Stimulated activated effector memory CD8-positive, alpha-beta T cell treated with anti-CD3 and anti-CD28 coated beads, Interleukin-12 subunit alpha, Interleukin-12 subunit beta, amount 100 ng/mL, for 72 hours (primary cell): ENCODE data around the gene PLD1.

ENCODE experiments used
- ATAC-seq: fragments of 150-1000 bp; cut with Tn5 transposase; 2 replicates; pipeline ENCODE4 v1.10.0; 2021
- DNase-seq, 2 donors: peaks; one replicate each; pipeline ENCODE4 v3.0.0; 2021 to 2022; ENCODE audit warnings: low spot score in 2 of 2
- H3K27ac Mint-ChIP-seq: one replicate; pipeline ENCODE4 v1.8.0; 2022; ENCODE audit warnings: mild to moderate bottlenecking, mixed read lengths
- H3K36me3 Mint-ChIP-seq: one replicate; pipeline ENCODE4 v1.8.0; 2022; ENCODE audit warnings: mild to moderate bottlenecking, mixed read lengths
- H3K4me1 Mint-ChIP-seq: one replicate; pipeline ENCODE4 v1.8.0; 2022; ENCODE audit warnings: mixed read lengths
- H3K4me3 Mint-ChIP-seq: one replicate; pipeline ENCODE4 v1.8.0; 2022; ENCODE audit warnings: mild to moderate bottlenecking, mixed read lengths
- H3K9me3 Mint-ChIP-seq: one replicate; pipeline ENCODE4 v1.8.0; 2022; ENCODE audit warnings: mixed read lengths

PLD1 gene

DNA sequence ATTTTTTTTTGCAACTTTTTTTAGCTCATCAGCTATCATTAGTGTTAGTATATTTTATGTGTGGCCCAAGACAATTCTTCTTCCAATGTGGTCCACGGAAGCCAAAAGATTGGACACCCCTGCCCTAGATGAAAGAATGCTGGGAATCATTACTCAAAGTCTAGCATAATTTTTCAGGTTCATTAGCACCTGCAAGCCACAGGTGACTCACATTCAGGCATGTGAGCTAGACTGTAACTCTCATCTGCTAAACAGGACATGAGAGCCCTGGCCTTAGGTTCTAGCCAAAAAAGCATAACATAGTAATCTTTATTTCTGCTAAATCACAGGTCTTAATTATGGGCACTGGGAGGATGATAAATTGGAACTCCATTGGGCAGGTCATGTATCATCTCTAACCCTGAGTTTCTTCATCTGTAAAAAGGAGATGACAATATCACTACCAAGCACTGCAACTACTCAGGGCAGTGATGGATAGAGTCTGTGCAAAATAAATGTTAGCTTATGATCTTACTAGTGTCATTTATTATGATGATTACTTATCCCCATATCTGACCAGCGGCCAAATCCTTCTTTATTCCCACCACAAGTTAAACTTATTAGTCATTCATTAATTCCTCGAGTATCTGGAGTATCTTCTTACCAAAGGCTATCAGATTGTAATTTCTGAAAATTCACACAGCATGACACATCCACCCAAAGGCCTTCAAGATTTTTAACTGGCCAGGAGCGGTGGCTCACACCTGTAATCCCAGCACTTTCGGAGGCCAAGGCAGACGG is 125.0 kb downstream of the PLD1 start:
- ATAC-seq = no peak
- Mint-ChIP-seq H3K4me1 (peaks cover 9% of the 10 kb centered on the region), H3K27ac (no peak overlapping the region), H3K9me3 (no peaks in the 10 kb centered on the region), H3K36me3 (peaks cover 6% of the 10 kb centered on the region), H3K4me3 (no peak overlapping the region)
- DNase-seq = no peak

DNA sequence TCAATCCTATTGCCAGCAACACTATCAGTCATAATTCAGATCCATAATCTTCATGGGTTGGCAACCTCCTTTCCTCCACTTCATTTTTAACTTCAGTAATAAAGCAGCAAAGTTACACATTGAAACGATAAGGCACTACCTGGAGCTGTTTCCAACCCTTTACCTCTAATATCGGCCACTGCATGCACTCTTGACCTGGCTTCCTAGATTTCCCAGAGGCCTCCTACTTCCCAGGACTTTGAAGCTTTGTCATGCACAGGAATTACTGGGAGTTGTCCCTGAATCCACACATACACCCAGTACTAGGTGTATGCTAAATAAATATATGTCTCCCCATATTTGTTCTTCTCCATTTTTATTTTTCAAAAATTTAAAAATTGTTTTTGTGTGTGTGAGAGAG is 126.1 kb downstream of the PLD1 start:
- ATAC-seq (no peak), DNase-seq (no peak)
- Mint-ChIP-seq H3K4me3 (no peak overlapping the region), H3K4me1 (peaks cover 1% of the 10 kb centered on the region), H3K36me3 (peaks cover 6% of the 10 kb centered on the region), H3K27ac (no peak overlapping the region), H3K9me3 (no peaks in the 10 kb centered on the region)

DNA sequence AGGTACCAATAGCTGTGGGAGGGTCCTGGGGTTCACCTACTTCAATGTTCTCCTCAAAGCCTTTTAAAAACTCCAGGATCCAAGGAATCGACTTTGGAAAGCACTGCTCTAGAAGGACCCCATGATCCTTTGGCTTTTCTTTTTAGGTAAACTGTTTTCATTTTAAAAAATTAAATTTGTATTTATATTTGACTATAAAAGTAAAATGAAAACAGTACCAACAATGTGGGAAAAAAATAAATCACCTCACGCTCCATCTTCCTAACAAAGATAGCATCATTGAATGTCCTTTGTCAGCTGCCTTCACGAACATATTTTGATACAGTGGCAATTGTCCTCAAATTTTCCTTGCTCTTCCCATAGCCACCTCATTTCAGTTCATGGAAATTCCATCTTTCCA is 127.5 kb downstream of the PLD1 start:
- H3K9me3 Mint-ChIP-seq = no peaks in the 10 kb centered on the region
- H3K4me3 Mint-ChIP-seq = no peak overlapping the region
- no peaks in the 10 kb centered on the region for H3K4me1 Mint-ChIP-seq
- H3K27ac Mint-ChIP-seq = no peak overlapping the region
- H3K36me3 Mint-ChIP-seq = peaks cover 6% of the 10 kb centered on the region
- no peak for ATAC-seq
- DNase-seq = no peak

DNA sequence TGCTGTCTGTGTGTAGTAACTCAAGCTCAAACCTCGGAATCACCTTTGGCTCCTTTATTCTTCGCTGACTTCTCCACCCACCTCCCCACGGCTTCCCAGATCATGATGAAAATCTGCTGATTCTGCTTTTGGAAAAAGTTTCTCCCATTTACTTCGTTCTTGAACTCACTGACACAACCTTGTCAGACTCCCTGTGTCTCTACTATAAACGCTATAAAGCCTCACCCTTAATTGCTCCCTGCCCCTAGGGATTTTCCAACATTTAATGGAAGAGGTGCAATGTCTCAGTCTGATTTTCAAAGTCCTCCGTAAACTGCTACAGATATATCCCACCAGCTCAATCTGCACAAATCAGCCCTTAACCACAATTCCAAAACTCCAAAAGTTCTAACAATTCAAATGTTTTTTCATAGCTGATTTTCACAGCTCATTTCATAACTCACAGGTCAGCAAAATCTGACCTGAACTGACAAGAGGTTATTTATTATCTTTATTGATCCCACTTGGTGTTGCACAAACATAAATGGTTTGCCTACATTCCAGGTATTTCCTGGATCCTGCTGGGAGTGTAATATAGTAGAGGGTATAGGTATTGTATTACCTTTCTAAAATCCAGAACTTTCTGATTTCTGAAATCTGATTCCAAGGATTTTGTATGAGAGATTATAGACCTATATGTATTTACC is 129.4 kb downstream of the PLD1 start:
- Mint-ChIP-seq H3K9me3 (no peaks in the 10 kb centered on the region), H3K36me3 (no peaks in the 10 kb centered on the region), H3K4me1 (no peaks in the 10 kb centered on the region), H3K27ac (no peak overlapping the region), H3K4me3 (no peak overlapping the region)
- no peak for DNase-seq
- no peak for ATAC-seq

DNA sequence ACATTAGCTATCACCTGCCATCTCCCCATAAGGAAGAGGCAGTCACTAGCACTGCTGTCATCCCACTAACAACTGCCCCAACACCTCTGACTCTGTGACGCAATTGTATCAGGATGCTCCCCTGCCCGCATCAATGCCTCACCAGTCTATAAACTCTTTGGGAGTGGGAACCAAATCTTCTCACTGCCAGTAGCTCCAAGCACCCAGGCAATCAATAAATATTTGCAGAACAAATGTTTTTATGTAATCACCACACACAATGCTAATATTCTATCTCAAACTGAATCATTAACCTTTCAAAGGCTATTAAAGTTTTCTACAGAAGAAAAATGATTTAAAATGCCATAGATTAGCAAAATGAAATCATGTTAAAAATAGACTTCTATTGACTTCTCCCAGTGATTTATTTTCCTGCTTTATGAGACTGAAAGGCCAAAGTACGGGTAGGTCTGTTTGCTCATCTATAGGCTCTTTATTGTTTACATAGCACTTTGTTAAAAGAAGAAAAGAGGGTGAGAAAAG is 131.3 kb downstream of the PLD1 start:
- Mint-ChIP-seq H3K36me3 (no peaks in the 10 kb centered on the region), H3K27ac (no peak overlapping the region), H3K4me3 (no peak overlapping the region), H3K9me3 (no peaks in the 10 kb centered on the region), H3K4me1 (no peaks in the 10 kb centered on the region)
- ATAC-seq (no peak), DNase-seq (no peak)

DNA sequence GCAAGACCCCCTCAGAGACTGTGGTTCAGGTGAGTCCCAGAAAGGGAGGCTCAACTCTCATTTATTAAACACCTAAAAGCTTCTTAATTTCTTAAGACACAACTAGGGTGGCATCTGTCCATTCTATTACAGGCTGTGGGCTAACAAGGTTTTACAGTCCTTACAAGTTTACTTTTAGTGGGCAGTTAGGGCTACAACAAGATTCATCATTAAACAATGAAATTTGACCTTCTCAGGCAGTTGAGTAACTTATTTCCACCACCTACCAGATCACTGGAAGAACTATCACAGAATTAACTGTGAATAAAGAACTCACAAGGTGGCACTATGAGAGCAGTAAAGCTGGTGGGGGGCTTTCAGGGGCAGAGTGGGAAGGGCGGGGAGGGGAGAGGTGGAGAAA is 132.6 kb downstream of the PLD1 start:
- no peaks in the 10 kb centered on the region for H3K36me3 Mint-ChIP-seq
- H3K27ac Mint-ChIP-seq = no peak overlapping the region
- no peak for DNase-seq

DNA sequence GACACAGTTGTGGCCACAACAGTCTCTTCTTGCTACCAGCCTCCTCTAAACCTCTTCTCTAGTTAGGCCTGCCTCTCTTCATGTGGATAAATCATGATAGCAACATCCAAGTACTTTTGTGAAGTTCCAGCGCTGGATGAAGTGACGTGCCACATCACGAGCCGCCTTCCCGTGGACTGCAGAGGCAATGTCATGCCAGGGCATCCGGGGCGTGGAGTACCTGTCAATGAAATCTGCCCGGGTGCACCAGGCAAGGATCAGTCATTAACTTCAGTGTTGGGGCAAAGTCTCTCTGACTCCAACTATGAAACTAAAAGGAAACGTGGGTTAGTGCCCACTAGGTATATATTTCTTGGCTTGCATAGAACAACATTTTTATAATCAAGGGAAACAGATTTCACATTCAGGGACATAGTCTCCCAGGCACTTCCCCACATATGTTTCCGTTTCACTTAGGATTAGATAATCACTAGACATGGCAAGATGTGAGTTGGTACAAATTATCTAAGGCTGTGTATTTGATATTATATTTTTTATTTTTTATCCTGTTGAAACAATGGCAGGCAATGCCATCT is 133.6 kb downstream of the PLD1 start:
- no peaks in the 10 kb centered on the region for H3K36me3 Mint-ChIP-seq
- ATAC-seq (no peak), DNase-seq (no peak)
- H3K4me3 Mint-ChIP-seq = no peak overlapping the region
- H3K9me3 Mint-ChIP-seq = no peaks in the 10 kb centered on the region
- no peaks in the 10 kb centered on the region for H3K4me1 Mint-ChIP-seq
- H3K27ac Mint-ChIP-seq = no peak overlapping the region

More for the DNA sequence above, 132.6 kb downstream of the PLD1 start:
- ATAC-seq = no peak
- Mint-ChIP-seq H3K9me3 (no peaks in the 10 kb centered on the region), H3K4me1 (no peaks in the 10 kb centered on the region), H3K4me3 (no peak overlapping the region)

DNA sequence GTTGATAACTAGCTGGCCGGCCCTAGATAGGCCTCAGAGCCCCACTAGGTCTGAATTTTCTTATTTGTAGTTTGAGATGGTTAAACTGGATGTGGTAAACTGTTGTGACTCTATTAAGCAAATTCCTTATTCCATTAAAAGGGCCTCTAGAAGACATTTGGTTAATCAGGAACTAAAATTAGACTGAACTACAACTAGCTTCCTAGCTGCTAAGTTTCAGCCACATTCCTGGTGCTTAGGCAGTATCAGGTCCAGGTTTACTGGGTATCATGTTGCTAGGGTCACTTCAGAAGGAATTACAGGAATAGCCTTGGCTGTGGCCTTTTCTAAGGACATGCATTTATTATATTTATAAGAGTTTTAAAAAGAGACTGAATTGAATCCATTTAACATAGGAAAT is 136.3 kb downstream of the PLD1 start:
- DNase-seq = no peak
- H3K27ac Mint-ChIP-seq = no peak overlapping the region
- no peak overlapping the region for H3K4me3 Mint-ChIP-seq
- no peaks in the 10 kb centered on the region for H3K36me3 Mint-ChIP-seq
- ATAC-seq = no peak
- H3K9me3 Mint-ChIP-seq = no peaks in the 10 kb centered on the region
- H3K4me1 Mint-ChIP-seq = no peaks in the 10 kb centered on the region

DNA sequence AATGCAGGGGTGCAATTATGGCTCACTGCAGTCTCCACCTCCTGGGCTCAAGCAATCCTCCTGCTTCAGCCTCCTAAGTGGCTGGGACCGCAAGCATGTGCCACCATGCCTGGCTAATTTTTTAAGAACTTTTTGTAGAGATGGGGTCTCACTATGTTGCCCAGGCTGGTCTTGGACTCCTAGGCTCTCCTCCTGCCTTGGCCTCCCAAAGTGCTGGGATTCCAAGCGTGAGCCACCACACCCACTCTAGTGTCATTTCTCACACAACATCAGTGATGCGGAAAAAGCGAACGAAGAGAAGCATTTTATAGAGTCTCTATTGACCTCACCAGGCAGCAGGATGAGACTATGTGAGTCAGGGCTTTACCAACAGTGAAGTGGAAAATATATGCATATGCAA is 137.7 kb downstream of the PLD1 start:
- Mint-ChIP-seq H3K4me3 (no peak overlapping the region), H3K9me3 (no peaks in the 10 kb centered on the region), H3K36me3 (no peaks in the 10 kb centered on the region), H3K27ac (no peak overlapping the region), H3K4me1 (no peaks in the 10 kb centered on the region)
- DNase-seq = no peak
- no peak for ATAC-seq

DNA sequence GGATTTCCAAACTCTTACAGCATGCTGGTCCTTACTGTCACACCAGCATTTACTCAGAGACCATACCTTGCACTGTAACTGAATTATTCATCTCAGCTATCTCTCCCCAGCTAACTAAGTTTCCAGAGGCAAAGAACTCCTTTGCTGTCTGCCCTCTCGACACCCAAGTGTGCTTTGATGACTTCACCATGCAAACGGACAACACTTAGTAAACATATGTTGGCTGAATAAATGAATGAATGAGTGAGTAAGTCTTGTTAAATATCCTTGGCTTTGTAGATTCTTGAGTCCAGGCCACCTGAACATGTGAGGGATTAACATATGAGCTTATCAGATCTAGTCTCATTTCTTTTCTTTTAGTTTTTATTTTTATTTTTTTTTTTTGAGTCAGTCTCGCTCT is 138.2 kb downstream of the PLD1 start:
- no peak overlapping the region for H3K27ac Mint-ChIP-seq
- no peak overlapping the region for H3K4me3 Mint-ChIP-seq
- ATAC-seq = no peak
- DNase-seq = no peak
- no peaks in the 10 kb centered on the region for H3K4me1 Mint-ChIP-seq
- no peaks in the 10 kb centered on the region for H3K9me3 Mint-ChIP-seq
- no peaks in the 10 kb centered on the region for H3K36me3 Mint-ChIP-seq

DNA sequence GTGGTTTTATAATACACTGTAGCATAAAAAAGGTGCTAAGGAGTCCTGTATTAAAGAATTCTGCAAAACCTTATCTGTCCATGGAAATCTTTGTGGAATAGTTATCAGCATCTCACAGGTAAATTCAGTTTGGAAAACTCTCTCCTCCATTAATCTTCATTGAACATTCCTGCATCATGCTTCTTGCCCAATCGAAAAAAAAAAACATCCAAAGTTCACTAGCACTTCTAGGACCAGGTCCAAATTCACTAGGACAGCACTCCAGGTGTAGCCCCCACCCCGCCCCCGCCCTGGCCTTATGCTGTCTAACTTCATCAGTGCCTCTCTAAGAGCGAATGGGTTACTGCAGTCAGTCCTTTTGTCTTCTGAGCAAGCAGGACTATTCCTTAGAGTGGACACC is 138.6 kb downstream of the PLD1 start:
- no peaks in the 10 kb centered on the region for H3K36me3 Mint-ChIP-seq
- ATAC-seq = no peak
- no peak for DNase-seq
- H3K4me3 Mint-ChIP-seq = no peak overlapping the region
- H3K4me1 Mint-ChIP-seq = no peaks in the 10 kb centered on the region
- no peak overlapping the region for H3K27ac Mint-ChIP-seq
- H3K9me3 Mint-ChIP-seq = no peaks in the 10 kb centered on the region

DNA sequence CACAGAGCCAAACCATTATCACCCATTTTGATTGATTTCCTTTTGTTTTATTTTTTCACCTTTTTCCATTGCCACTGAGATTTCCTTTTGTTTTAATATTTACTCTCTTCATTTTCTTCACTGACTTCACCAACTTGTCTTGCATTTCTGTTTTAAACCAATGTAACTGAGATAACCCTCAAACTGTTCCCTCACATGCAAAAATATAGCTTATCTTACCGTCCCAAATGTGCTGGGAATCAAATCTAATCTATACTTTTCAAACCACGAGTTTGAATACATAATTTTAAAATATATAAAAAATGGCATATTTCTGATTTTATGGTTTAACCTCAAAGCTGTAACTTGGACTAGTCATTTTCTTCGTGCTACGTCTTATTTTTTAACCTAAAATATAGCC is 143.8 kb downstream of the PLD1 start:
- H3K4me3 Mint-ChIP-seq = no peak overlapping the region
- H3K9me3 Mint-ChIP-seq = no peaks in the 10 kb centered on the region
- no peak for DNase-seq
- H3K36me3 Mint-ChIP-seq = peaks cover 1% of the 10 kb centered on the region
- no peaks in the 10 kb centered on the region for H3K4me1 Mint-ChIP-seq
- H3K27ac Mint-ChIP-seq = no peak overlapping the region
- ATAC-seq = no peak

DNA sequence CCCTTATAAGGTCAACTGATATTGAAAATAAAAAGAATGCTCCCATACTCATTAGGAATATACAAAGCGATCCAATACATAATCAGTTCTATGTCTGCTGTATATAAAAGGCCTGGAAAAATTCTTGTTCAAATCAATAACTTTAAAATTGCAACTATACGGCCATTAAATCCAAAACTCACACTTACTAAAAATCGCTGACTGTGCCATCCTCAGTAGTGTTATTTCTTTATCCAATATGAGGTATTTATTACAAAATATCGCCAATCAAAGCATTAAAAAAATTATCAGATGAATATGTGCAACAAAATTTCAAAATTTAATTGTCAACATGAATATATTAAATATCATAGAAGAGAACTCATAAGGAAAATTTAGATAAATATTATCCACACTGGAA is 146.5 kb downstream of the PLD1 start:
- DNase-seq (no peak), ATAC-seq (no peak)
- Mint-ChIP-seq H3K27ac (no peak overlapping the region), H3K36me3 (peaks cover 5% of the 10 kb centered on the region), H3K4me1 (no peaks in the 10 kb centered on the region), H3K9me3 (no peaks in the 10 kb centered on the region), H3K4me3 (no peak overlapping the region)

DNA sequence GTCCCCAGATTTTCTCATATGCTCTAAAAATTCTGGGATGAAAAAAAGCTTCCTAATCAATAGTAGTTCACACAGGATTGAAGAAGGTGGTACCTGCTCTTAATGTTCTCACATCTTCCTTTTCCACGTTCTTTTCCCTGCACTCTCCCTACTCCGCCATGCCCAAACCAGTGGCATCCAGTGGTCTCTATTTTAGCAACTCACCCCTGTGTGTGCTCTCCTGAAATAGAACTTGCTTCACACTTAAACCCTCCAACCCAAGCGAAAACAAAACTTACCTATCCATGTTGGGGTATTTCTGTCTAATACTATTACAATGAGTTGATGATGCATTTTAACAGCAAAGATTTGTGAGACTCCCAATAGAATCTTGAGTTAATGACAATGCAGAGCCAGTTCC is 148.8 kb downstream of the PLD1 start:
- Mint-ChIP-seq H3K27ac (no peak overlapping the region), H3K9me3 (no peaks in the 10 kb centered on the region), H3K36me3 (peaks cover 5% of the 10 kb centered on the region), H3K4me3 (no peak overlapping the region), H3K4me1 (no peaks in the 10 kb centered on the region)
- DNase-seq (no peak), ATAC-seq (no peak)

DNA sequence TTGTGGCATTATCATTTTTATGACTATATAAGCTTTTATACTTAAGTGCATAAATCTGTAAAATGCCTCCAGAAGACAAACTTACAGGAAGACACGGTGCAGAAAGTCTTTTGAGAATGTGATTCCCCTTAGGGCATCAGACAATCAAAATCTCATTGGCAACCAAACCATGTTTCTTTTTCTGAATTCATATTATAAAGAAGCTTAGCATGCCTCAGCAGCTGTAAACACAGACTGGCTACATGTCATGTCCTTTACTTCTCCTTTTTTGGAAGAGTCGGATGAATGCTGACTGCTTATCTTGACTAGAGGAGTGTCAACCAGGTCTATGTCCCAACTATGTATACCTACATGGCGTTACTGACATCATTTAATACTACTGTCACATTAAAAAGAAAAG is 150.1 kb downstream of the PLD1 start:
- Mint-ChIP-seq H3K4me3 (no peak overlapping the region), H3K4me1 (no peaks in the 10 kb centered on the region), H3K36me3 (peaks cover 5% of the 10 kb centered on the region), H3K9me3 (no peaks in the 10 kb centered on the region), H3K27ac (no peak overlapping the region)
- ATAC-seq = no peak
- DNase-seq = no peak

DNA sequence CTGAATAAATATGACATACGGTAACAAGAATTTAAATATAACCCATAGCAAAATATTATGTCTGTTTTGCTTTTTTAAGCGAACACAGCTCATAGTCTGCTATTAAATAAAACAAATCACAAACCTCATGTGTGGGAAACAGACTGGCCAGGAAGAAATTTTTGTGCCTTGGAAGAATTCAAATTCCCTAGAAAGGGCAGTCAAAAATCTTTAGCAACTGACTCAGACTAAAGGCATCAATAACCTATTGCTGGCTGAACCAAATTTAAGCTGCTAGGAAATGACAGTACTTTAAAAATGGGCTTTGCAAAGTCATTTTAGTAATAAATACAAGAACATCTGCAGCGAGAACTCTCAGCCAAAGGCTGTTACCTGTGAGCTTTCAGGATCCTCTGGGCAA is 151.4 kb downstream of the PLD1 start:
- no peak for ATAC-seq
- H3K9me3 Mint-ChIP-seq = no peaks in the 10 kb centered on the region
- DNase-seq = no peak
- peaks cover 5% of the 10 kb centered on the region for H3K36me3 Mint-ChIP-seq
- no peaks in the 10 kb centered on the region for H3K4me1 Mint-ChIP-seq
- H3K27ac Mint-ChIP-seq = no peak overlapping the region
- H3K4me3 Mint-ChIP-seq = no peak overlapping the region
